Transverse colon (tissue), 4 donors: ENCODE data around the gene LMOD3.

Experiments
- CTCF ChIP-seq, 5 experiments: fragments of 200-600 bp in 3 of 5; fragments of 450-650 bp in 2 of 5; sonication (generic) in 3 of 5; IDR thresholded peaks; 1 replicate in 2 of 5; 2 replicates in 3 of 5; pipeline ENCODE4 v1.5.1; 2016 to 2017; ENCODE audit warnings: antibody characterized with exemption in 5 of 5, inconsistent platforms in 3 of 5, mild to moderate bottlenecking in 2 of 5, moderate library complexity in 1 of 5
- POLR2A ChIP-seq: fragments of 450-650 bp; IDR thresholded peaks from one replicate; pipeline ENCODE4 v1.6.1; 2016; ENCODE audit warnings: antibody characterized with exemption, mild to moderate bottlenecking, moderate library complexity
- POLR2AphosphoS5 ChIP-seq, 3 donors: sonication (generic); formaldehyde crosslinking; IDR thresholded peaks; one replicate each; pipeline ENCODE4 v1.6.1; 2016; ENCODE audit warnings: antibody characterized with exemption in 3 of 3

GRCh38 chr3:69066121-69066520 is 56.3 kb downstream of the LMOD3 start:
- TF ChIP-seq POLR2AphosphoS5 (IDR thresholded peaks at IDR 0.05) (no peak), CTCF (IDR thresholded peaks at IDR 0.05) (no peak), POLR2A (no peak)
